Lung microvascular endothelial cell (primary cell): Measurements from ENCODE around the gene SCD. TPM values are rescaled to one million over a fixed set of nuclear protein-coding genes. Genes with fewer than 3 reads are reported as not detected.

Experiments
- DNase-seq, 2 donors: peaks; one replicate each; pipeline versions ENCODE4 v3.0.0 to v3.0.0-alpha.2; 2010; ENCODE audit warnings: low read depth in 2 of 2
- total RNA-seq: library from RNA; depleted of rRNA; stranded (reverse); fragments of >200 nt; gene quantifications from 2 replicates; pipeline ENCODE4 v1.2.1, GENCODE V29; 2014

Gene SCD
- total RNA-seq, 1 donor from 2014 or later, result 29.8 TPM

DNA sequence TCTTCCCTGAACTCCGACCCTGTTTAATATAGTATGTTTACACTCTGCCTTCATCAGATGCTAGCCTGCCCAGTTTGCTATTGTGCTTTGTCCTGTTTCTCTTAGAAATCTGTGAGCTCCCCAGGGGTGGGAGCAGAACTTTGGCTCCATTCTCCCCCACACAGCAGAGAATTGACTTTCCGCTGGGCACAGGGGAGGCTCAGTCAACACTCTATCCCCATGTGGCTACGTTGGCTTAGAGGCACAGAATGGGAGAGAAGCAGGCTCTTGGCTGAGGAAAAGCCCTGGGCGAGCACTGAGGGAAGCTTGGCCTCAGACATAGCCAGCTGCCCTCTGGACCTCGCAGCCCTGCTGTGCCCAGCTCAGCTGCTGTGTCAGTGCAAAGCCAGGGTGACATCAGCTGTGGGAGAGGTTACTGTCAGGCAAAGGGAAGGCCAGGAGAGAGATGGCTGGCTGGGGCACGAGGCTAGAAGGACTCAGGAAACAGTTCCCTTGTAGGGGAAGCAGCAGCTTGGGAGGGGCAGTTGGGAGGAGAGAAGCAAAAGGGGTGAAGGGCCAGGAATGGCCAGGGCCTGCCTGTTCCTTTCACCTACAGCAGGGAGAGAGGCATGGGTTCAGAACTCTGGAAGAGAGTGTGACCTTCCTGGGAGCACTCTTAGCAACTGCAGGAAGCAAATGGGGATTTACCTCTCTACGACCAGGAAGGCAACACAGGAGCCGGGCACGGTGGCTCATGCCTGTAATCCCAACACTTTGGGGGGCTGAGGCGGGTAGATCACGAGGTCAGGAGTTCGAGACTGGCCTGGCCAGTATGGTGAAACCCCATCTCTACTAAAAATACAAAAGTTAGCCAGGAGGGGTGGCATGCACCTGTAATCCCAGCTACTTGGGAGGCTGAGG lies 5.8 kb upstream of the SCD start:
- DNase-seq, result peak in 1 of 2 donors; percentile 14

DNA sequence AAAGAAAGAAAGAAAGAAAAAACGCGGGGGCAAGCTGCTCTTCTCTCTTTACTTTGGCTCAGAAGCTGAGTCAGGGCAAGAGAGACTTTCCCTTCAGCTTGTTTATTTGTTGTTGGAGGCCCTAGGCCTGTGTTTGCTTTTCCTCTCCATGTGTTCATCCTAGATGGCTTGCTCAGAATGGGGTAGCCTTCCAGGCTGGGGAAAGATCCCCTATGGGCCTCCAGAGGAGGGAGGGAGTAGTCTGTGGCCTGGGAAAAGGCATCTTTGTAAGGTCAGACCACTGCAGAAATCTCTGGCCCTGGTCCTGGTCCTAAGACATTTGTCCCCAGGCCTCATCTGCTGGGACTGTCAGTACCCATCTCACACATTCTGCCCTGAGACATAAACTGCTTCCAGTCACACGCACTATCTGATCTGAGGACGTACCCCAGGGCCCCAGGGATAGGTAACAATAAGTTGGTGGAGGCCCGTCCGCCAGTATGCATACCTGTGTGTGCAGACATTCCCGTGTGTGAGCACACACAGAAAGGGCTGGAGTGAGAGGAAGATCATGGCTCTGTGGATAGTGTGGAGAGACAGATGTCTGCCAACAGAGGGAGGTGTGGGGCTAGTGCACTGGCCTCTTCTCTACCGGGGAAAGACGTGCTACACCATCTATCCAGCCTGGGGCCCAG lies 4.9 kb upstream of the SCD start:
- peak; percentile 68 to 80 for DNase-seq

DNA sequence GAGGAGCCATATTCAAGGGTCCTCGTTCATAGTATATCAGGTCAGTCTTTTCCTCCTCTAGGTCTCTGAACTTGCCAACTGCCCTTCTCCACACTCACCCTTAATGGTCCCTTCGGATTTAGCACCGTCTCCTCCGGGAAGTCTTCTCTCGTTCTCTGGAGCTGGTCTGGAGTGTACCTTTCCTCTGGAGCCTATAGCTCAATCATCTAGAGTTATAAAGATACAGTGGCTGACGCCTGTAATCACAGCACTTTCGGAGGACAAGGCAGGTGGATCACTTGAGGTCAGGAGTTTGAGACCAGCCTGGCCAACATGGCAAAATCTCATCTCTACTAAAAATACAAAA lies 4.4 kb upstream of the SCD start:
- no peak for DNase-seq

GRCh38 chr10:100344241-100344788 lies 2.7 kb upstream of the SCD start:
- DNase-seq, result no peak

DNA sequence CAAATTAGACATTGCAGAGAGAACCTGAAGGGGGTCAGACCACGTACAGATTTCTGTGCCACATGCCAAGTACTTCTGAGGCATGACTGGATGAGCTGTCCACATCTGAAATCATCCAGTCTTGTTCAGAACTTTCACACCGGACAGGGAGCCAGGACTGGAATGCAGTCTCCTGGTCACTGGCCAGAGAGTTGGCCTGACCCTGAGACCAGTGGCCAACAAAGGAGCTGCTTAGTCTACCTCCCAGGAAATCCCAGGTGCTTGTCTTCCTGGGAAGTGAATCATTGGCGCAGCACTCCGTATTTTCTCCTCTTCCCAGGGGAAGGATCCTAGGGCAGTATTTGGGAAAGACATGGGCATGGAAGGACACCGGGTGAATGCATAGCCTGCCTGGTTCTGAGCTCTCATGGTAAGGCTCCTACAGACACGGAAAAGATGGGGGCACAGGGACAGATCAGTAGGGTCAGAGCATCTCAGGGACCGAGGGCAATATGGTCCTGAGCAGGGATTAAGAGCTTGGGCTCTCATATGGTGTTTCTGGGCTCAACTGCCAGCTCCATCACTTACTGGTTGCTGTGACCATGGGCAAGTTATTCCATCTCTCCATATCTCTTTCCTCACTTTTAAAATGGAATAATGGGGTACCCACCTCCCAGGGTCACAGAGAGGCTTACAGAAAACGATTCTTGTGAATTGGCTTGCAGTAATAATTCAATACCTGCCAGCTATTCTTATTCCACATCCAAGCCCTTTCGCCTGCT lies 1.3 kb upstream of the SCD start:
- DNase-seq, result peak in 1 of 2 donors; percentile 51

GRCh38 chr10:100346351-100346764 lies 675 bp upstream of the SCD start:
- DNase-seq, result peak; percentile 77 to 91

DNA sequence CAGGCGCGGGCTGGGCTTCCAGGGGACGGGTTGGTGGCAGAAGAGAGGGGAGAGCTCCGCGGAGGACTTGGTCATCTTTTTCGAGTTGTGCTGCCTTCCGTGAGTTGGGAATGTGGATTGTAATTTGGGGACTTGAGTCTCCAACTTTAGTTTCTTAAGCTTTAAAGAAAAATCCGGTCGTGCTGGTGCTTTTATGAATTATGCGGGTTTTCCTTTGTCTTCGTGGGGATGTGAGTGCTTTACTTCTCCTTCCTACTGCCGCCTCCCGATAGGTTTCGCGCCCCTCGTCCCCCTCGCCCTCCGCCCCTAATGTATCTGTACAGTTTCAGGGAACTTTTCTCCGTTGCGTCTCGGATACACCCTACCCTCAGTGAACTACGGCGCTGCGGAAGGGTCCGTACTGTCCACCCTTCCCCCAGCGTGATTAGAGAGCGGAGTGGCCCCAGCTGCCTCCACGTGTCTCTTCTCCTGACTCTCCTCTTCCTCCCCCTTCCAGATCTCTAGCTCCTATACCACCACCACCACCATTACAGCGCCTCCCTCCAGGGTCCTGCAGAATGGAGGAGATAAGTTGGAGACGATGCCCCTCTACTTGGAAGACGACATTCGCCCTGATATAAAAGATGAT lies 649 bp downstream of the SCD start:
- DNase-seq, result no peak

DNA sequence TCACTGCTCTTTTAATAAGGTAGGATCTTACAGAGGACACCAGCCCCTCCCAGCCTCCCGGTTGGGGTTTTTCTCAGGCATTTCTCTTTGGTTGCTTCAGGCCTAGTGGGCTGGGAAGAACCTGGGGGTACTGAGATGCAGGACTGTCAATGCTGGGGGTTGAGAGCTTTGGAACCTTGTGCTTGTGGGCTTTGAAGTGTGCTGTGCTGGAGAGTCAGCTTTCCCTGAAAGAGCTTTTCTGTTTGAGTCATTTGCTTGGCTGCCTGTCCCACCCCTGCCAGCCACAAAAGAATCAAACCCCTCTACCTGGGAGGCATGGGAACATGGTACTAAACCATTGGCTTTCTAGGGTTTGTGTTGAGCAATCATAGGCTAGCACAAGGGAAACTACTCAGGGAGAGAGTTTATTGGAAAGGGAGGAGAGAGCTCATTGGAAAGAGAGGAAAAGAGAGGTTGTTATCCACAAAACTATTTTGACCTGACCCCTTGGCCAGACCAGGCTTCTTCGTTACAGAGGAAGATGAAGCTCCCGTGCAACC lies 1.4 kb downstream of the SCD start:
- no peak for DNase-seq

DNA sequence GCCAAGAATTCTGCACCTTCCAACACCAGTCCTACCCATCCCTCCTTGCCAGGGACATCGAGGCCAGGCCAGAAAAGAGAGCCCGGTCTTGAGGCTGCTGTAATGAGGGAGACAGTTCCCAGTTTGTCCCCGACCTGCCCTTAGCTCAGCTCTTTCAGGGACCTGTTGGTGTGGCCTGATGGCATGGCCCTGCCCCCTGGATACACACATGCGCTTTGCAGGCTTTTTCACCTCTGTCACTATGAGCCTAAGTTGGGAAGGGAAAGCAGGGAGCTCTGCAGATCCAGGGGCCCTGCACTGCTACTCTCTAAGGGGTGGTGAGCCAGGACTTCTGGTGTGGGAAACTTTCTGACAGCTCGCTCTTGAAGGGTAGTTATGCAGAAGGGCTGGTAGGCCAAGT lies 2.1 kb downstream of the SCD start:
- DNase-seq, result no peak

DNA sequence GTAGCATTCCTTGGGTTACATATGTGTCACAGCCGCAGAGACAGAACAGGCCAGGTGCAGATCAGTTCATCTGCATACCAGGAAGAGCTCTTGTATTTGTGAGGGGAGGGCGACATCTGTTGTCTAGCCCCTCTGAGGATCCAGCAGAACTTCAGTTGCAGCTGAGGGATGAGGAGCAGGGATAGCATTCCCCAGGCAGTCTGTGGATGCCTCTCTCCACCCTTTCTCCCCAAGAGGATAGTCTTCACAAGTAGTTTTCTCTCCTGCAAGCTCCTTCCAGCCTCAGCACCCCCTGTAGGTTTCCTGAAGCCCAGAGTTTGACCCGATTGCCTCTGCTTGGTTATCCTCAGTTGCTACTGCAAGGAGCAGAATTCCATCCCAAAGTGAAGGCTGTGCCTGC lies 2.6 kb downstream of the SCD start:
- DNase-seq, result no peak

DNA sequence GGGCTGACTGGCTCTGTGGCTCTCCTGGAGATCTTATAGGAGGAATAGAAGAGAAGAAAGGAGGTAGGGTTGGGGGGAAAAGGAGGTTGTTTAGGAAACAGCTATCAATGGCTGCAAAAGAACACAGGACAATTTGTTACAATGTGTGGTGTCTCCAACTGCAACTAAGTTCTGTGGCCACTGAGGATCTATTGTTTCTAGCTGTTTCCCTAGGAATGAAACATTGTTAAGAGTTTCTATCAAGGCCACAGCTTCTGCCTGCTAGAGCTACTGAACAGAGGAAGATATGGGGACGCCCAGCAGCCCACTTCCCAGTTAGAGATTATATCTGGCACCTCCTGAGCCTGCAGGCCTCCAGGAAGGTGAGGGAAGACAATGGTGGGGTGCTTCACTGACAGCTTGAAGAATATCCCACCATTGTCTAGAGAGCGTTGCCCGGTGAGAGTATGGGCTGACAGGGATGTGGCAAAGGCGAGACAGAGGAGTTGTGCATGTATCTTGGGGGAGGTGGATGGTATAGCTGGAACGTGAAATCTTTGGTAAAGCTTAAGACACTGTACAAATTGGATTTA lies 4.0 kb downstream of the SCD start:
- no peak for DNase-seq

GRCh38 chr10:100353770-100354485 lies 6.9 kb downstream of the SCD start:
- DNase-seq, result no peak

DNA sequence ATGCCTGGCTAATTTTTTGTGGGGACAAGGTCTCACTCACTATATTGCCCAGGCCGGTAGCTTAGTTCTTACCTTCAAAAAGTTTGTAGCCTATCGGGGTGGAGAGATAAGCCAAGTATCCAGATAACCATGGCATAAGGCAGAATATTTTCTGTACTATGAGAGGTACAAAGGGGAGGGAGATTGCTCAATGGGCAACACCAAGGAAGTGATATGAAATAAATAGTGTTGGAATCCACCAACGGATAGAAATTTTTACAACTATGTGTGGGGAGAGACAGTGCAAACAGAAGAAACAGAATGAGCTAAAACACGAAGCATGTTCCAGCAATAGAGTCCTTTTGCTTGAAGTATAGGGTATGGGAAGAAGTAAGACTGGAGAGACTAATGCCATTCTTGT lies 8.1 kb downstream of the SCD start:
- DNase-seq, result no peak

- DNase-seq, result peak in 1 of 2 donors; percentile 34
Observed at GRCh38 chr10:100356067-100357017, 9.3 kb downstream of the SCD start.

GRCh38 chr10:100357059-100357858 lies 10.2 kb downstream of the SCD start:
- no peak for DNase-seq

GRCh38 chr10:100359030-100359432 lies 12.0 kb downstream of the SCD start:
- peak; percentile 17 to 28 for DNase-seq

DNA sequence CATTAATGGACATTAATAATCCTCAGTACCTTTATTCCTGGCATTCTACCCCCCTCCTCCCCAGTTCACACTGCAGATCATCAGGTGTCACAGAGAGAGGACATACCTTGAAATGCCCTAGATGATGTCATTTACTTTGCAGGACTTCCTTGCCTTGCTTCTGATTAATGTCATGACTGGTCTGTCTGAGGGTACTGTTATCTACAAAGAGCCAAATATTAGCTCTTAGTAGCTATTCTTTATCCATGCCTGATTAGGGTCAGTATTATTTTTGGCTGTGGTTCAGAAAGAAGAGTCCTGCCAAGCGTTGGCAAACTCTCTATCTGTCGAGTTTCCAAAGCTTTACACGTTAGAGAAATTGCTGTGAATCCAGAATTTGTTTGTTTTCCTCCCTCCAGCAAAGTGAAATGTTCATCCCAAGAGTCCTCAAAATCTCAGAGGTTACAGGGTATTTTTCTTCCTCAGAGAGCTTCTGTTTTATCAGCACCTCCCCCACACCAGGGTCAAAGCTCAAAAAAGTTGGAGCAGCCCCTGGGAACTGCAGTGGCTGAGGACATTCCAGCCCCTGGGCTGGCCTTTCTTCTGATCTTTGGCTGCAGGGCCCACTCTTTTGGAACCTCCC lies 12.6 kb downstream of the SCD start:
- peak in 1 of 2 donors; percentile 65 for DNase-seq

DNA sequence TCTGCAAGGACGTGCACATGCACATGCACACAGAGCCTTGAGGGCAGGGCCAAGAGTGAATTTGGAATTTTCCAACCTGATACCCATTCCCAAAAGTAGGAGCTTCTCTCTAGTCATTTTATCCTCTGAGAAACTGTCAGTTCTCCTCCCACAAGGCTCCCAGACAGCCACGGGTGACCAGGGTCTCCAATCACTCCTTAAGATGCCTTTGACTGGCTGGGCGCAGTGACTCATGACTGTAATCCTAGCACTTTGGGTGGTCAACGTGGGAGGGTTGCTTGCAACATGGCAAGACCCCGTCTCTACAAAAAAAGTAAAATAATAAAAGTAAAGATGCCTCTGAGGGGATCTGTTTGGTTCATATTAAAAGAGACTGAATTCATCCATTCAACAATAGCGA lies 13.2 kb downstream of the SCD start:
- DNase-seq, result no peak
